SK-N-SH (cell line): Measurements from ENCODE around the gene ARHGEF7. TPM values are rescaled to one million over a fixed set of nuclear protein-coding genes. Genes with fewer than 3 reads are reported as not detected.

Experiments
- CTCF ChIA-PET: fragments of 300-600, 350-600 bp; formaldehyde crosslinking; extraction: SDS; loops from one replicate; lab custom pipeline; 2021; lab: Yijun Ruan, JAX
- POLR2A ChIA-PET: fragments of 350-600 bp; sonication (Branson Sonifier 250); formaldehyde crosslinking; extraction: SDS; loops from one replicate; lab custom pipeline; 2020; ENCODE audit warnings: antibody characterized with exemption, inconsistent platforms; lab: Yijun Ruan, JAX
- DNase-seq: peaks from one replicate; pipeline ENCODE4 v3.0.0; 2012
- H2AFZ ChIP-seq: fragments of 200-600 bp; sonication (generic); 2 replicates; pipeline ENCODE4 v1.8.1; 2016; ENCODE audit warnings: antibody characterized with exemption, mild to moderate bottlenecking, low read depth
- H3F3A ChIP-seq: fragments of 200-600 bp; sonication (generic); replicated peaks from 2 replicates; pipeline ENCODE3; 2016; ENCODE audit warnings: antibody characterized with exemption, mild to moderate bottlenecking; ENCODE audit not compliant: insufficient read depth
- H3K27ac ChIP-seq, 2 experiments: fragments of 200-500 bp in 1 of 2; fragments of 200-600 bp in 1 of 2; sonication (Bioruptor generic) in 1 of 2; sonication (generic), shearing (Covaris generic) in 1 of 2; 2 replicates each; pipeline versions ENCODE4 v1.5.1 to v1.6.1; 2014 to 2016; ENCODE audit warnings: low read depth in 2 of 2, inconsistent platforms in 1 of 2, low read length in 1 of 2, mild to moderate bottlenecking in 1 of 2, mixed read lengths in 1 of 2
- H3K27me3 ChIP-seq: fragments of 200-600 bp; sonication (generic), shearing (Covaris generic); 2 replicates; pipeline ENCODE4 v1.6.1; 2016; ENCODE audit warnings: mixed run types; ENCODE audit not compliant: insufficient read depth
- H3K36me3 ChIP-seq, 2 experiments: fragments of 200-500 bp in 1 of 2; fragments of 200-600 bp in 1 of 2; sonication (Bioruptor generic) in 1 of 2; sonication (generic) in 1 of 2; replicated peaks in 1 of 2; 2 replicates each; pipeline versions ENCODE3 to v1.5.1; 2014 to 2016; ENCODE audit warnings: low read length in 1 of 2, mild to moderate bottlenecking in 1 of 2; ENCODE audit not compliant: insufficient read depth in 2 of 2, control insufficient read depth in 1 of 2
- H3K4me1 ChIP-seq, 2 experiments: fragments of 200-500 bp in 1 of 2; fragments of 200-600 bp in 1 of 2; sonication (Bioruptor generic) in 1 of 2; sonication (generic), shearing (Covaris generic) in 1 of 2; 2 replicates each; pipeline versions ENCODE4 v1.5.1 to v1.6.1; 2014 to 2016; ENCODE audit warnings: low read depth in 1 of 2, low read length in 1 of 2, mixed run types in 1 of 2; ENCODE audit not compliant: insufficient read depth in 2 of 2, control insufficient read depth in 1 of 2
- H3K4me2 ChIP-seq: fragments of 200-600 bp; sonication (generic), shearing (Covaris generic); 2 replicates; pipeline ENCODE4 v1.6.1; 2017; ENCODE audit warnings: mixed run types
- H3K4me3 ChIP-seq, 2 experiments: fragments of 200-500 bp in 1 of 2; fragments of 200-600 bp in 1 of 2; sonication (Bioruptor generic) in 1 of 2; sonication (generic), shearing (Covaris generic) in 1 of 2; 2 replicates each; pipeline versions ENCODE4 v1.5.1 to v1.8.1; 2014 to 2016; ENCODE audit warnings: low read depth in 2 of 2, inconsistent platforms in 1 of 2, low read length in 1 of 2, mild to moderate bottlenecking in 1 of 2, mixed read lengths in 1 of 2, moderate library complexity in 1 of 2
- H3K79me2 ChIP-seq: fragments of 200-600 bp; sonication (generic); 2 replicates; pipeline ENCODE4 v1.8.1; 2017; ENCODE audit warnings: mild to moderate bottlenecking; ENCODE audit not compliant: insufficient read depth
- H3K9ac ChIP-seq: fragments of 200-600 bp; sonication (generic); 2 replicates; pipeline ENCODE4 v1.6.1; 2017; ENCODE audit warnings: mixed run types
- H3K9me2 ChIP-seq: fragments of 200-600 bp; sonication (generic); 2 replicates; pipeline ENCODE4 v1.6.1; 2017; ENCODE audit warnings: mixed run types
- H3K9me3 ChIP-seq: fragments of 200-600 bp; sonication (generic); 2 replicates; pipeline ENCODE4 v1.6.1; 2017; ENCODE audit warnings: mixed run types, mild to moderate bottlenecking, moderate library complexity
- H4K20me1 ChIP-seq: fragments of 200-600 bp; sonication (generic); 2 replicates; pipeline ENCODE4 v1.6.1; 2017; ENCODE audit warnings: mild to moderate bottlenecking, mixed run types; ENCODE audit not compliant: insufficient read depth
- ELF1 ChIP-seq: IDR thresholded peaks from 2 replicates; pipeline ENCODE4 v1.4.0; 2012
- EP300 ChIP-seq, 2 experiments: IDR thresholded peaks; 2 replicates each; pipeline versions ENCODE4 v1.4.0 to v1.6.1; 2012; ENCODE audit warnings: borderline replicate concordance in 1 of 2, low read depth in 1 of 2, low read length in 1 of 2
- EZH2phosphoT487 ChIP-seq: fragments of 200-600 bp; sonication (generic); IDR thresholded peaks from 2 replicates; pipeline ENCODE4 v1.6.1; 2017; ENCODE audit warnings: low read depth, mixed run types, mild to moderate bottlenecking, antibody characterized with exemption, moderate library complexity, borderline replicate concordance
- FOXJ3 ChIP-seq: sonication (generic); formaldehyde crosslinking; IDR thresholded peaks from 2 replicates; pipeline ENCODE4 v1.5.1; 2020; ENCODE audit warnings: mild to moderate bottlenecking, missing genetic modification reagents
- FOXM1 ChIP-seq: IDR thresholded peaks from 2 replicates; pipeline ENCODE4 v1.4.0; 2012; ENCODE audit warnings: low read depth, mild to moderate bottlenecking
- GABPA ChIP-seq: IDR thresholded peaks from 2 replicates; pipeline ENCODE4 v1.4.0; 2012; ENCODE audit warnings: low read depth, mild to moderate bottlenecking
- GATA2 ChIP-seq: sonication (generic); formaldehyde crosslinking; IDR thresholded peaks from 2 replicates; pipeline ENCODE4 v1.5.0; 2020; ENCODE audit warnings: mild to moderate bottlenecking, missing genetic modification reagents
- MEF2A ChIP-seq: IDR thresholded peaks from 2 replicates; pipeline ENCODE4 v1.4.0; 2012; ENCODE audit warnings: low read depth, borderline replicate concordance
- POLR2AphosphoS5 ChIP-seq: IDR thresholded peaks from 2 replicates; pipeline ENCODE4 v1.6.1; 2012; ENCODE audit warnings: low read depth, low read length
- RAD21 ChIP-seq: IDR thresholded peaks from 2 replicates; pipeline ENCODE4 v1.6.1; 2012; ENCODE audit warnings: mild to moderate bottlenecking, low read length
- RCOR1 ChIP-seq: fragments of 150-350 bp; IDR thresholded peaks from 2 replicates; pipeline ENCODE4 v1.6.1; 2017; ENCODE audit warnings: antibody characterized with exemption, low read length
- SIN3A ChIP-seq: IDR thresholded peaks from 2 replicates; pipeline ENCODE4 v1.6.1; 2012; ENCODE audit warnings: low read depth, mild to moderate bottlenecking, low read length, moderate library complexity, borderline replicate concordance
- TEAD4 ChIP-seq: IDR thresholded peaks from 2 replicates; pipeline ENCODE4 v1.4.0; 2012; ENCODE audit warnings: mild to moderate bottlenecking, borderline replicate concordance; ENCODE audit not compliant: insufficient read depth
- WGBS: methylation state at CpG from one replicate; pipeline ENCODE4 v1.1.6; 2017; ENCODE audit warnings: low lambda C conversion rate; 5-methylcytosine and 5-hydroxymethylcytosine counted together
- polyA plus RNA-seq, 3 experiments: library from polyadenylated mRNA; depleted of rRNA; stranded (reverse); fragments of >200 nt; gene quantifications; 2 replicates each; pipeline ENCODE4 v1.2.3, GENCODE V29; 2012
- TF ChIP-seq, protein P1 (sequence below): fragments of 150-350 bp; IDR thresholded peaks from 2 replicates; pipeline ENCODE4 v1.6.1; 2017; ENCODE audit warnings: antibody characterized with exemption, low read length, low read depth, borderline replicate concordance
- TF ChIP-seq, protein P2 (sequence below): fragments of 150-350 bp; IDR thresholded peaks from 2 replicates; pipeline ENCODE4 v1.6.1; 2016; ENCODE audit warnings: mild to moderate bottlenecking, low read depth, low read length
- TF ChIP-seq, protein P3 (sequence below): IDR thresholded peaks from 2 replicates; pipeline ENCODE4 v1.4.0; 2012; ENCODE audit warnings: low read depth, borderline replicate concordance
- TF ChIP-seq, protein P4 (sequence below): IDR thresholded peaks from 2 replicates; pipeline ENCODE4 v1.4.0; 2012; ENCODE audit warnings: low read depth, borderline replicate concordance
- TF ChIP-seq, protein P5 (sequence below): IDR thresholded peaks from 2 replicates; pipeline ENCODE4 v1.6.1; 2012; ENCODE audit warnings: mild to moderate bottlenecking, low read depth, low read length, moderate library complexity

ARHGEF7 gene
- polyA plus RNA-seq, 1 of the 3 experiments (the other 2 are of a cell fraction) = 21.6 TPM

DNA sequence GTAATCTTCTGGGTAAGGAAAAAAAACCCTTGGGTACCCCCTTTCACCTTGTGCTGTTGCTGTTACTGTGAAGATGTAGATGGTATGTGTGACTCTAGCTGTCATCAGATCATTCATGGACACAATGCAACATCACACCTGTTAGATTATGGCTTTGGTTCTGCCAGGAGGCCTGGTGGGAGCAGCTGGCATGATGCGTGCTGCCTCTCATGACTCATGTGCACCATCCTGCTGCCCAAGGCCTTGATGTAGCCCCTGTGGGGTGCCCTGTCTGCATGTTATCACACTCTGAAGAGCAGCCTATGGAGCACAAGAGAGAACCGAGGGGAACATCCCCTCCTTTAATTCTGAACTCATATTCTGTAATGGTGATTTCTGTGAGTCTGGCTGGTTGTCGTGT is 147.6 kb downstream of the ARHGEF7 start:
- H3K27me3 ChIP-seq = no peaks in the 10 kb centered on the region
- WGBS = 97% methylated on average over 2 of the region's 3 CpGs
- H3K9ac ChIP-seq = no peak overlapping the region
- H3K4me2 ChIP-seq = no peak overlapping the region
- no peaks in the 10 kb centered on the region for H3F3A ChIP-seq
- no peak overlapping the region for H2AFZ ChIP-seq
- TF ChIP-seq MEF2A (no peak), FOXJ3 (CRISPR knock-in tag) (no peak), EZH2phosphoT487 (no peak), EP300 (IDR thresholded peaks at IDR 0.05; ENCODE audit: borderline replicate concordance in 1 of 2, low read depth in 1 of 2, low read length in 1 of 2) (no peak), POLR2AphosphoS5 (no peak), TEAD4 (no peak), ELF1 (no peak), RAD21 (no peak), RCOR1 (no peak), GATA2 (CRISPR knock-in tag) (no peak), FOXM1 (no peak), SIN3A (no peak), GABPA (no peak)
- TF ChIP-seq, protein P1, sequence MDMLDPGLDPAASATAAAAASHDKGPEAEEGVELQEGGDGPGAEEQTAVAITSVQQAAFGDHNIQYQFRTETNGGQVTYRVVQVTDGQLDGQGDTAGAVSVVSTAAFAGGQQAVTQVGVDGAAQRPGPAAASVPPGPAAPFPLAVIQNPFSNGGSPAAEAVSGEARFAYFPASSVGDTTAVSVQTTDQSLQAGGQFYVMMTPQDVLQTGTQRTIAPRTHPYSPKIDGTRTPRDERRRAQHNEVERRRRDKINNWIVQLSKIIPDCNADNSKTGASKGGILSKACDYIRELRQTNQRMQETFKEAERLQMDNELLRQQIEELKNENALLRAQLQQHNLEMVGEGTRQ = no peak
- TF ChIP-seq, protein P2, sequence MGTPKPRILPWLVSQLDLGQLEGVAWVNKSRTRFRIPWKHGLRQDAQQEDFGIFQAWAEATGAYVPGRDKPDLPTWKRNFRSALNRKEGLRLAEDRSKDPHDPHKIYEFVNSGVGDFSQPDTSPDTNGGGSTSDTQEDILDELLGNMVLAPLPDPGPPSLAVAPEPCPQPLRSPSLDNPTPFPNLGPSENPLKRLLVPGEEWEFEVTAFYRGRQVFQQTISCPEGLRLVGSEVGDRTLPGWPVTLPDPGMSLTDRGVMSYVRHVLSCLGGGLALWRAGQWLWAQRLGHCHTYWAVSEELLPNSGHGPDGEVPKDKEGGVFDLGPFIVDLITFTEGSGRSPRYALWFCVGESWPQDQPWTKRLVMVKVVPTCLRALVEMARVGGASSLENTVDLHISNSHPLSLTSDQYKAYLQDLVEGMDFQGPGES = no peak
- TF ChIP-seq, protein P3, sequence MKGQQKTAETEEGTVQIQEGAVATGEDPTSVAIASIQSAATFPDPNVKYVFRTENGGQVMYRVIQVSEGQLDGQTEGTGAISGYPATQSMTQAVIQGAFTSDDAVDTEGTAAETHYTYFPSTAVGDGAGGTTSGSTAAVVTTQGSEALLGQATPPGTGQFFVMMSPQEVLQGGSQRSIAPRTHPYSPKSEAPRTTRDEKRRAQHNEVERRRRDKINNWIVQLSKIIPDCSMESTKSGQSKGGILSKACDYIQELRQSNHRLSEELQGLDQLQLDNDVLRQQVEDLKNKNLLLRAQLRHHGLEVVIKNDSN = no peak
- TF ChIP-seq, protein P4, sequence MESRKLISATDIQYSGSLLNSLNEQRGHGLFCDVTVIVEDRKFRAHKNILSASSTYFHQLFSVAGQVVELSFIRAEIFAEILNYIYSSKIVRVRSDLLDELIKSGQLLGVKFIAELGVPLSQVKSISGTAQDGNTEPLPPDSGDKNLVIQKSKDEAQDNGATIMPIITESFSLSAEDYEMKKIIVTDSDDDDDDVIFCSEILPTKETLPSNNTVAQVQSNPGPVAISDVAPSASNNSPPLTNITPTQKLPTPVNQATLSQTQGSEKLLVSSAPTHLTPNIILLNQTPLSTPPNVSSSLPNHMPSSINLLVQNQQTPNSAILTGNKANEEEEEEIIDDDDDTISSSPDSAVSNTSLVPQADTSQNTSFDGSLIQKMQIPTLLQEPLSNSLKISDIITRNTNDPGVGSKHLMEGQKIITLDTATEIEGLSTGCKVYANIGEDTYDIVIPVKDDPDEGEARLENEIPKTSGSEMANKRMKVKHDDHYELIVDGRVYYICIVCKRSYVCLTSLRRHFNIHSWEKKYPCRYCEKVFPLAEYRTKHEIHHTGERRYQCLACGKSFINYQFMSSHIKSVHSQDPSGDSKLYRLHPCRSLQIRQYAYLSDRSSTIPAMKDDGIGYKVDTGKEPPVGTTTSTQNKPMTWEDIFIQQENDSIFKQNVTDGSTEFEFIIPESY = no peak
- TF ChIP-seq, protein P5, sequence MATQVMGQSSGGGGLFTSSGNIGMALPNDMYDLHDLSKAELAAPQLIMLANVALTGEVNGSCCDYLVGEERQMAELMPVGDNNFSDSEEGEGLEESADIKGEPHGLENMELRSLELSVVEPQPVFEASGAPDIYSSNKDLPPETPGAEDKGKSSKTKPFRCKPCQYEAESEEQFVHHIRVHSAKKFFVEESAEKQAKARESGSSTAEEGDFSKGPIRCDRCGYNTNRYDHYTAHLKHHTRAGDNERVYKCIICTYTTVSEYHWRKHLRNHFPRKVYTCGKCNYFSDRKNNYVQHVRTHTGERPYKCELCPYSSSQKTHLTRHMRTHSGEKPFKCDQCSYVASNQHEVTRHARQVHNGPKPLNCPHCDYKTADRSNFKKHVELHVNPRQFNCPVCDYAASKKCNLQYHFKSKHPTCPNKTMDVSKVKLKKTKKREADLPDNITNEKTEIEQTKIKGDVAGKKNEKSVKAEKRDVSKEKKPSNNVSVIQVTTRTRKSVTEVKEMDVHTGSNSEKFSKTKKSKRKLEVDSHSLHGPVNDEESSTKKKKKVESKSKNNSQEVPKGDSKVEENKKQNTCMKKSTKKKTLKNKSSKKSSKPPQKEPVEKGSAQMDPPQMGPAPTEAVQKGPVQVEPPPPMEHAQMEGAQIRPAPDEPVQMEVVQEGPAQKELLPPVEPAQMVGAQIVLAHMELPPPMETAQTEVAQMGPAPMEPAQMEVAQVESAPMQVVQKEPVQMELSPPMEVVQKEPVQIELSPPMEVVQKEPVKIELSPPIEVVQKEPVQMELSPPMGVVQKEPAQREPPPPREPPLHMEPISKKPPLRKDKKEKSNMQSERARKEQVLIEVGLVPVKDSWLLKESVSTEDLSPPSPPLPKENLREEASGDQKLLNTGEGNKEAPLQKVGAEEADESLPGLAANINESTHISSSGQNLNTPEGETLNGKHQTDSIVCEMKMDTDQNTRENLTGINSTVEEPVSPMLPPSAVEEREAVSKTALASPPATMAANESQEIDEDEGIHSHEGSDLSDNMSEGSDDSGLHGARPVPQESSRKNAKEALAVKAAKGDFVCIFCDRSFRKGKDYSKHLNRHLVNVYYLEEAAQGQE = no peak
- H3K4me3 ChIP-seq = no peak overlapping the region
- no peaks in the 10 kb centered on the region for H3K79me2 ChIP-seq
- H3K36me3 ChIP-seq = peaks cover 19 to 22% of the 10 kb centered on the region in 2 experiments
- H3K9me2 ChIP-seq = no peaks in the 10 kb centered on the region
- H3K4me1 ChIP-seq = no peaks in the 10 kb centered on the region; a peak in 1 of 4 replicates
- H3K27ac ChIP-seq = no peak overlapping the region
- DNase-seq = no peak
- H4K20me1 ChIP-seq = 0 out of 2 replicates have a peak, but pooled peaks cover 4% of the 10 kb centered on the region
- no peaks in the 10 kb centered on the region for H3K9me3 ChIP-seq
- ChIA-PET CTCF (interaction anchor here (1.0 kb wide), 1 partner anchor 136 kb away, joined by 3 read pairs; no protein-coding TSS in a partner anchor), POLR2A (no interaction called here)
